Ishikawa (cell line): Measurements from ENCODE around the gene ATP1A4.

Experiments used
- CEBPB ChIP-seq: IDR thresholded peaks from 2 replicates; pipeline ENCODE4 v1.6.1; 2012
- CREB1 ChIP-seq: IDR thresholded peaks from 2 replicates; pipeline ENCODE4 v1.6.1; 2012; ENCODE audit warnings: low read depth
- EGR1 ChIP-seq: IDR thresholded peaks from 2 replicates; pipeline ENCODE4 v1.6.1; 2012
- EP300 ChIP-seq: IDR thresholded peaks from 2 replicates; pipeline ENCODE4 v1.6.1; 2012; ENCODE audit warnings: borderline replicate concordance
- FOXM1 ChIP-seq: IDR thresholded peaks from 2 replicates; pipeline ENCODE4 v1.6.1; 2012; ENCODE audit warnings: low read depth, borderline replicate concordance
- MAX ChIP-seq: IDR thresholded peaks from 2 replicates; pipeline ENCODE4 v1.6.1; 2012
- NFIC ChIP-seq: IDR thresholded peaks from 2 replicates; pipeline ENCODE4 v1.6.1; 2012
- RAD21 ChIP-seq: IDR thresholded peaks from 2 replicates; pipeline ENCODE4 v1.6.1; 2012; ENCODE audit warnings: low read depth
- REST ChIP-seq: IDR thresholded peaks from 2 replicates; pipeline ENCODE4 v1.6.1; 2012; ENCODE audit warnings: low read depth, mild to moderate bottlenecking
- USF1 ChIP-seq: IDR thresholded peaks from 2 replicates; pipeline ENCODE4 v1.6.1; 2012

- peak; percentile 53 for TF ChIP-seq EP300
- no peak for TF ChIP-seq USF1
- peak; percentile 45 for TF ChIP-seq NFIC
- TF ChIP-seq MAX = peak; percentile 90
- TF ChIP-seq EGR1 = no peak
- TF ChIP-seq REST = no peak
- peak; percentile 57; the same call in 1 of the 2 replicates for TF ChIP-seq CEBPB
- TF ChIP-seq FOXM1 = no peak
- peak; percentile 15; the same call in 1 of the 2 replicates for TF ChIP-seq RAD21
- no peak for TF ChIP-seq CREB1
Observed at GRCh38 chr1:160108888-160109662, 42.3 kb upstream of the ATP1A4 start.
